ENCODE measurements around the gene HS6ST3.

HS6ST3 gene

GRCh38 chr13:96454466-96454865, 364.6 kb downstream of the HS6ST3 start:
- DNase-seq (ENCODE audit: low read depth): no peak
- no peak overlapping the region for H3K4me3 ChIP-seq (ENCODE audit: control insufficient read depth, low read depth, low read length)
- TF ChIP-seq CTCF (IDR thresholded peaks at IDR 0.05; ENCODE audit: control insufficient read depth, insufficient read depth, low read depth, low read length, missing control alignments): no peak

- no peak for DNase-seq (ENCODE audit: low read depth)
- H3K4me3 ChIP-seq (ENCODE audit: control insufficient read depth, low read depth, low read length): no peak overlapping the region
- TF ChIP-seq CTCF (IDR thresholded peaks at IDR 0.05; ENCODE audit: control insufficient read depth, insufficient read depth, low read depth, low read length, missing control alignments): no peak
Observed at GRCh38 chr13:96460609-96461008, 370.7 kb downstream of the HS6ST3 start.

- no peak for DNase-seq (ENCODE audit: low read depth)
- no peak overlapping the region for H3K4me3 ChIP-seq (ENCODE audit: control insufficient read depth, low read depth, low read length)
- TF ChIP-seq CTCF (IDR thresholded peaks at IDR 0.05; ENCODE audit: control insufficient read depth, insufficient read depth, low read depth, low read length, missing control alignments): no peak
Observed at GRCh38 chr13:96473526-96474180, 383.7 kb downstream of the HS6ST3 start.

GRCh38 chr13:96474181-96474557, 384.3 kb downstream of the HS6ST3 start:
- no peak overlapping the region for H3K4me3 ChIP-seq (ENCODE audit: control insufficient read depth, low read depth, low read length)
- no peak for DNase-seq (ENCODE audit: low read depth)
- TF ChIP-seq CTCF (IDR thresholded peaks at IDR 0.05; ENCODE audit: control insufficient read depth, insufficient read depth, low read depth, low read length, missing control alignments): no peak

GRCh38 chr13:96475103-96475502, 385.2 kb downstream of the HS6ST3 start:
- H3K4me3 ChIP-seq (ENCODE audit: control insufficient read depth, low read depth, low read length): no peak overlapping the region
- TF ChIP-seq CTCF (IDR thresholded peaks at IDR 0.05; ENCODE audit: control insufficient read depth, insufficient read depth, low read depth, low read length, missing control alignments): no peak
- DNase-seq (ENCODE audit: low read depth): no peak

- no peak overlapping the region for H3K4me3 ChIP-seq (ENCODE audit: control insufficient read depth, low read depth, low read length)
- DNase-seq (ENCODE audit: low read depth): no peak
- TF ChIP-seq CTCF (IDR thresholded peaks at IDR 0.05; ENCODE audit: control insufficient read depth, insufficient read depth, low read depth, low read length, missing control alignments): no peak
Observed at GRCh38 chr13:96481482-96481881, 391.6 kb downstream of the HS6ST3 start.
